HG03457 (cell line): ENCODE measurements around the gene FCGR3A.
"Not testable (repeated sequence)": the region's sequence is repeated elsewhere in the genome, so short reads cannot be mapped to it uniquely, and the experiment has no call there.

ENCODE experiments used
- ATAC-seq: cut with Tn5 transposase; IDR thresholded peaks from one replicate; pipeline ENCODE4 v1.9.1; 2021; ENCODE audit warnings: moderate number of reproducible peaks; ENCODE audit not compliant: unreplicated experiment

FCGR3A gene

DNA sequence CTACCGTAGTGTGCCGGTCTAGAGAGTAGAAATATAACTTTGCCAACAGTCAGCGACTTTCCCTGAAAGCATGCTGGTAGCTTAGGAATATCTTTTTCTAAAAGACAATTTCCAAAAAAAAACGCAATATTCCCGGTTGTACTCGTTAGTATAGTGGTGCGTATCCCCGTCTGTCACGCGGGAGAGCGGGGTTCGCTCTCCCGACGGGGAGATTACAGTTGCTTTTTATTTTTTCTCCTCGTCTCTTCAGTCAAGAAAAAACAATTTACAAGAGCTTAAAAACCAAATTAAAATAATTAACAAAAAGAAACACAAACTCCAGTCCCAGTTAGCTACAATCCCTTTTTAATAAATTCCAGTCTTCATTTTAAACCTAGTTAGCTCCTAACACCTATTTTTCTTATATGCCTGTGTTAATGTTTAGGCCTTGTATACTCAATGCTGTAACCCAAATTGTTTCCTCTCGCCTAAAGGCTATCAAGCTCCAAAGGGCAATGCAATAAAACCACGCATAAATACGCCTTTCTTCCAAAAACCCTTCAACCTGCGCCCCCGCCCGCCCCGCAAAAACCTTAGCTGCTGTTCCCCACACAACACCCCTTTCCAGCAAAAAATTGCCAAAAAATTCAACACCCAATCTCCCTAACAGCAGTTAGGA lies 17.5 kb downstream of the FCGR3A start:
- no peak for ATAC-seq

GRCh38 chr1:161530671-161531641 lies 18.7 kb downstream of the FCGR3A start:
- peak; percentile 42 for ATAC-seq

- peak; percentile 38 for ATAC-seq
These were observed 19.5 kb downstream of the FCGR3A start for GRCh38 chr1:161530158-161530557.

DNA sequence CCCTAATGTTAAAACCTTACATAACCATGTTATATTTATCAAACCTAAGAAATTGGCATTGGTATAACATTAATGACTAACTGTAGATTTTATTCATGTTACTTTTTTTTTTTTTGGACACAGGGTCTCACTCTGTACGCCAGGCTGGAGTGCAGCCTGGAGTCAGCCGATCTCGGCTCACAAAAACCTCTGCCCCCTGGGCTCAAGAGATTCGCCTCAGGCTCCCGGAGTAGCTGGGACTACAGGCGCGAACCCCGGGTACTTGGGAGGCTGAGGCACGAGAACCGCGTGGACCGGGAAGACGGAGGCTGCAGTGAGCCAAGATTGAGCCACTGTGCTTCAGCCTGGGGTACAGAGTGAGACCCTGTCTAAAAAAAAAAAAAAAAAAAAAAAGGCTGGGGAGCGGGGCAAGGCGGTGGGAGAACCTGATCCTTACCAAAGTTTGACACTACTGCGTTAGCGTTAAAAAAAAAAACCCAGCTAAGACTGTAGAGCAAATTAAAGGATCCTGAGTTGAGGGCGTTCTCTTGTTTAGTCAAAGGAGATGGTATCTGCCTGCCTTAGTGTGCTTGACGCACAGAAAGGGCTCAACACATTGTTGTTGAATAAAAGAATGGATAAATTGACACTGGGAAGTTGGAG lies 20.0 kb downstream of the FCGR3A start:
- ATAC-seq, result not testable (repeated sequence)

DNA sequence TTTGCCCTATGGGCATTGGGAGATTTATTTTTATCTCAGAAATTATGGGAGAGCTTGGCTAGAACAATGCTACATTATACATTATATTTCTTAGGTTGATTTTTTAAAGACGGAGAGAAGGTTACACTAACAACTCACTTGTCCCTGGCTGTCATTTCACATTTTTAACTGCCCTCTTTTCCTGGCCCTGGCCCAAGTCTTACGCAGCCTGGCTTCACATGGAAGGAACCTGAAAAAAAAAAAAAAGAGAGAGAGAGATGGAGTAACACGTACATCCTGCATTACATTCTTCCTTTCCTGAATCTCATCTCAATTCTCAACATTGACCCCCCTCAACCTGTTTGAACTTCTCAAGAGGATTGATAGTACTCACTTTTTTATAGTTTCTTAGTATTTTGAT lies 21.1 kb downstream of the FCGR3A start:
- not testable (repeated sequence) for ATAC-seq

DNA sequence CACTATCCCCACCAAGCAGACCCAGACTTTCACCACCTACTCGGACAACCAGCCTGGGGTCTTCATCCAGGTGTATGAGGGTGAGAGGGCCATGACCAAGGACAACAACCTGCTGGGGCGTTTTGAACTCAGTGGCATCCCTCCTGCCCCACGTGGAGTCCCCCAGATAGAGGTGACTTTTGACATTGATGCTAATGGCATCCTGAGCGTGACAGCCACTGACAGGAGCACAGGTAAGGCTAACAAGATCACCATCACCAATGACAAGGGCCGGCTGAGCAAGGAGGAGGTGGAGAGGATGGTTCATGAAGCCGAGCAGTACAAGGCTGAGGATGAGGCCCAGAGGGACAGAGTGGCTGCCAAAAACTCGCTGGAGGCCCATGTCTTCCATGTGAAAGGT lies 23.7 kb downstream of the FCGR3A start:
- not testable (repeated sequence) for ATAC-seq

DNA sequence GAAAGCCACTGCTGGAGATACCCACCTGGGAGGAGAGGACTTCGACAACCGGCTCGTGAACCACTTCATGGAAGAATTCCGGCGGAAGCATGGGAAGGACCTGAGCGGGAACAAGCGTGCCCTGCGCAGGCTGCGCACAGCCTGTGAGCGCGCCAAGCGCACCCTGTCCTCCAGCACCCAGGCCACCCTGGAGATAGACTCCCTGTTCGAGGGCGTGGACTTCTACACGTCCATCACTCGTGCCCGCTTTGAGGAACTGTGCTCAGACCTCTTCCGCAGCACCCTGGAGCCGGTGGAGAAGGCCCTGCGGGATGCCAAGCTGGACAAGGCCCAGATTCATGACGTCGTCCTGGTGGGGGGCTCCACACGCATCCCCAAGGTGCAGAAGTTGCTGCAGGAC lies 24.3 kb downstream of the FCGR3A start:
- not testable (repeated sequence) for ATAC-seq

- peak; percentile 5 for ATAC-seq
These were observed 24.8 kb downstream of the FCGR3A start for GRCh38 chr1:161524742-161525291.

GRCh38 chr1:161523817-161524741 lies 25.5 kb downstream of the FCGR3A start, which contains the start of gene HSPA6:
TSS of gene HSPA6 (plus strand) at chr1:161524540. CDS start at chr1:161524659, 119 bp downstream.
- peak; percentile 45 for ATAC-seq

DNA sequence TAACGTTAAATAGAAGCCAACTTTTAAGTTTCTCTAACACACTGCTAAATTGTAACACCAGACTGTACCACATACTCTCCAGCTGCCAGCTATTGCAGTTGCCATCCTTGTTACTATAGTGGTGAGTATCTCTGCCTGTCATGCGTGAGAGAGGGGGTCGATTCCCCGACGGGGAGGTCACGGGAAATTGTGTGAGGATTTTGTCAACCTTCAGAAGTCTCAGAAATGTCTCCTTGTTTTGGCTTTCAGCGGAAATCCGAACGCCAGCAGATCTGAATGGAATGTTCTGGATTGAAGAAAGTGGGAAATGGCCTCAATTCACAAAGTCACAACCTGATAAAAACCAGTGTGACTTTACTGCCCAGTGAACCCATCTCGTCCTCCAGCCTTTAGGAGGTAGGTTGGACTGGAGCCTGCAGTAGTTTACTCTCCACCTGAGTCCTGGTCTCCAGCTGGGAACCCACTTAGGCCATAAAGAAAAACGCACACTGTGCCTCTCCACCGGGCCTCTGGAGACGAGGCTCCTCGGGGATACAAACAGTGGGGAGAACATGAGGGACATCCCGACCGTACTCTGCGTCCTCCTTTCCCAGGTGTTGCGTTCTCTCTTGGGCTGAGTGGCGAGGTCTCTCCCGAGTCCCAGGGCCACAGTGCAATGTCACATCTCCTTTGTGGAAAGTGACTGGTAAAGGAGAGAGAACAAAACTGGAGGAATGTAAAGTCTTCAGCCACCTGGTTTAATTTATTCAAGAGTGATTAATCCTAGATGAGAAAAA lies 26.4 kb downstream of the FCGR3A start:
- ATAC-seq, result peak; percentile 17

DNA sequence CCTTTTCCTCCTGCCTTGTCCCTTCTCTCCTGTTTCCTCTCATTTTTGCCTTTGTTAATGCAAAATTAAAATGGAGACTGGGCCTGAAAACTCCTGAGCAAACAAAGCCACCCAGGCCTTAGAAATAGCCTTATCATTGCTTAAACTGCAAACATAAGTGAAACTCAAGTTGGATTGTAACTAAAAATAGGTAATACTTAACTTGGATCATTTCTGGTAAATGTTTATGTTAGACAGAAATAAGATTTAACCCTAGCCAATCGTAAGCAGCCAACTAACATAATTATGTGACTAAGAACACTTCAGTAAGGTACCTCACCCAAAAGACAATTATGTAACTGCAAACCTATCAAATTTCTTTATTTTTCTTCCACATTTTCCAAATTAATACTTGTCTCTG lies 35.7 kb downstream of the FCGR3A start:
- ATAC-seq, result not testable (repeated sequence)

DNA sequence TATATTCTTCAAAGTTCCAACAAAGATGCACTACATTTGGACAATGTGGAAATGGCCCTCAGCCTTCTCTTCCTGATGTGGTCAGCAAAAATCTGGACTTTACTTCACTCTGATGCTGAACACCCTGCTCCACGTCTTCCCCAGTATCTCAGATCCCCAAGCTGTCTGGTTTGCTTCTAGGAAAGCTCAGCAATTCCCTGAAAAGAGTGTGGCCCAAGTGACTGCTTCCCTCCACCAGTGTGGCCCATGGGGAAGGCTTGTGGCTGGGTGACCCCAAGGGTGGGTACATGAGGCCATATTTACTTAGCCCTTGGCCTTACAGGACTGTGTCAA lies 36.2 kb downstream of the FCGR3A start:
- not testable (repeated sequence) for ATAC-seq

- not testable (repeated sequence) for ATAC-seq
These were observed 36.8 kb downstream of the FCGR3A start for GRCh38 chr1:161512636-161513447.

- ATAC-seq, result no peak
These were observed 37.9 kb downstream of the FCGR3A start for GRCh38 chr1:161511756-161512060.

- no peak for ATAC-seq
These were observed 38.4 kb downstream of the FCGR3A start for GRCh38 chr1:161511018-161511755.

DNA sequence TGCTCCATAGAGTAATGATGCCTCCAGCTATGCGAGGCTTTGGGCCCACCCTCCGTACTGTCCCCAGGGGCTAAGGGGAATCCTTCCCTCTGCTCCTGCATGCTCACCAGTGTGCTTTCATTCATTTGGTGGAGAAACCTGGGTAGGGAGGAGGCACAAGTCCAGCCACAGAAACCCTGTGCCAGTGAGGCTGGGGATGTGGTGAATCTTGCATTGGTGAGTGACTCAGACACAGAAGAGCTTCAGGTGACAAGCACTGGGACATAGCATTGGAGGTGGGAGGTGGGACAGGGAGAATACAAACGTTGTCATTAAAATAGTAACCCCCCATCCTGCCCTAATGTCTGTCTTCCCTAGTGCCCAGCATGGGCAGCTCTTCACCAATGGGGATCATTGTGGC lies 39.1 kb downstream of the FCGR3A start:
- ATAC-seq, result no peak

GRCh38 chr1:161506336-161507223 lies 43.0 kb downstream of the FCGR3A start:
- ATAC-seq, result no peak
